ENCODE data around the gene RFFL.

GRCh38 chr17:35094902-35095301 is 31.4 kb upstream of the RFFL start:
- TF ChIP-seq CTCF (IDR thresholded peaks at IDR 0.05) (no peak), USF2 (CRISPR knock-in tag; IDR thresholded peaks at IDR 0.05) (no peak), NR3C1 (CRISPR knock-in tag; conservative IDR thresholded peaks at IDR 0.05; ENCODE audit: low read depth) (no peak), CREB1 (CRISPR knock-in tag; IDR thresholded peaks at IDR 0.05) (no peak), GABPB1 (CRISPR knock-in tag; IDR thresholded peaks at IDR 0.05) (no peak), ATF1 (CRISPR knock-in tag; IDR thresholded peaks at IDR 0.05) (no peak), JUN (CRISPR knock-in tag; IDR thresholded peaks at IDR 0.05) (no peak)

All from WTC11 (cell line).